Measurements from ENCODE around the gene METAP1D. TPM values are rescaled to one million over a fixed set of nuclear protein-coding genes. Genes with fewer than 3 reads are reported as not detected.

METAP1D gene
- total and polyA plus RNA-seq, 2 donors (not counting 3 experiments of a cell fraction or from before 2014, with no cell fraction given) = 4.2 to 8.1 TPM

- TF ChIP-seq MAX (IDR thresholded peaks at IDR 0.05; ENCODE audit: insufficient read depth, insufficient read length) = no peak
- TF ChIP-seq GATA2 (IDR thresholded peaks at IDR 0.05; ENCODE audit: insufficient read depth, insufficient read length, low read depth, low read length) = no peak
- TF ChIP-seq POLR2A (IDR thresholded peaks at IDR 0.05; ENCODE audit: low read depth, low read length) = no peak
- no peak for TF ChIP-seq CTCF (IDR thresholded peaks at IDR 0.05; ENCODE audit: extremely low read depth in 1 of 2, insufficient read depth in 1 of 2, low read depth in 1 of 2, low read length in 2 of 2)
- no peak for TF ChIP-seq POLR2AphosphoS5 (IDR thresholded peaks at IDR 0.05; ENCODE audit: insufficient read depth, low read depth, low read length)
- no peak for TF ChIP-seq JUN (IDR thresholded peaks at IDR 0.05; ENCODE audit: borderline replicate concordance, insufficient read depth, insufficient read length, low read depth)
- TF ChIP-seq MYC (IDR thresholded peaks at IDR 0.05; ENCODE audit: low read depth, low read length) = no peak
- TF ChIP-seq FOS (IDR thresholded peaks at IDR 0.05; ENCODE audit: borderline replicate concordance, insufficient read depth, low read length) = no peak
- no peak for TF ChIP-seq EZH2 (IDR thresholded peaks at IDR 0.05; ENCODE audit: borderline replicate concordance, low read depth, low read length, severe bottlenecking)
- no peak overlapping the region for H3K4me2 ChIP-seq (ENCODE audit: insufficient read depth, low read length)
- DNase-seq (ENCODE audit: low read depth, low spot score) (no peak), FAIRE-seq (no peak)
- dilution Hi-C loops (cut with MboI; ENCODE audit: extremely low pct_ligation_motif_present, low sequenced_read_pairs) = no loop called here
- H3K79me2 ChIP-seq (ENCODE audit: control insufficient read depth, insufficient read depth, low read length) = no peaks in the 10 kb centered on the region
- ChIA-PET POLR2A (no interaction called here), CTCF (interaction anchor here (0.6 to 2.6 kb wide), 2 partner anchors 9 to 18 kb away, joined by 3 to 5 read pairs; no protein-coding TSS in a partner anchor)
- no peaks in the 10 kb centered on the region for H4K20me1 ChIP-seq (replicated peaks; ENCODE audit: control insufficient read depth, extremely low read depth, insufficient read depth, low read length)
- no peaks in the 10 kb centered on the region for H3K27me3 ChIP-seq (ENCODE audit: control insufficient read depth in 2 of 2, insufficient read depth in 2 of 2, low read length in 2 of 2)
- H3K4me3 ChIP-seq (replicated peaks in 1 of 3; ENCODE audit: insufficient read depth in 1 of 3, low read depth in 1 of 3, low read length in 3 of 3) = no peak overlapping the region
- no peak overlapping the region for H3K9ac ChIP-seq (replicated peaks; ENCODE audit: extremely low read depth, insufficient read depth, low read length)
- no peaks in the 10 kb centered on the region for H3K4me1 ChIP-seq (ENCODE audit: control insufficient read depth, extremely low read depth, insufficient read depth, low read length)
- H3K9me1 ChIP-seq (replicated peaks; ENCODE audit: control insufficient read depth, extremely low read depth, insufficient read depth, low read length) = no peaks in the 10 kb centered on the region
- intact Hi-C loops (cut with micrococcal nuclease) = no loop called here
- no peak overlapping the region for H3K27ac ChIP-seq (ENCODE audit: insufficient read depth, low read depth, low read length)
- BruUV-seq (replicated peaks) = no TSS peak
- no peak overlapping the region for H2AFZ ChIP-seq (ENCODE audit: low read depth, low read length)
- no peaks in the 10 kb centered on the region for H3K36me3 ChIP-seq (ENCODE audit: control insufficient read depth in 2 of 2, extremely low read depth in 1 of 2, insufficient read depth in 2 of 2, low read length in 2 of 2)
- H3K9me3 ChIP-seq (replicated peaks; ENCODE audit: control insufficient read depth, insufficient read depth, low read length) = no peaks in the 10 kb centered on the region
Observed at GRCh38 chr2:172063446-172063845, 63.7 kb downstream of the METAP1D start.

Data from endothelial cell of umbilical vein (primary cell).